ENCODE data around the gene MYO3B.

Gene MYO3B

DNA sequence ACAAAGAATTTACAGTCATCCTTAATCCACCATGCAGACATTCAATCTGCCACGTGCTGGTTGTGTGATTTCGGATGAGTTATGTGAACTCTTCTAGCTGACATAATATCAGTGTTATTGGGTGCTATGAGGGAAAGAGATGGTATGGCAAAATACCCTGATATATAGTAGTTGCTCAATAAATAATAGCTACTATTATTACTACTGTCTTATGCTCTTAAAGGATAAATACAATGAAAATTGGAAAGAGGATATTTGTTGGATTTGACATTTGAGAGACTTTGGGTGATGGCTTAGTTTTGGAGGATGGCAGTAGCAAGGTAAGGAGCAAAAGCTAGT, 86.5 kb downstream of the MYO3B start:
- DNase-seq (ENCODE audit: extremely low spot score), result no peak
- TF ChIP-seq, protein P1, sequence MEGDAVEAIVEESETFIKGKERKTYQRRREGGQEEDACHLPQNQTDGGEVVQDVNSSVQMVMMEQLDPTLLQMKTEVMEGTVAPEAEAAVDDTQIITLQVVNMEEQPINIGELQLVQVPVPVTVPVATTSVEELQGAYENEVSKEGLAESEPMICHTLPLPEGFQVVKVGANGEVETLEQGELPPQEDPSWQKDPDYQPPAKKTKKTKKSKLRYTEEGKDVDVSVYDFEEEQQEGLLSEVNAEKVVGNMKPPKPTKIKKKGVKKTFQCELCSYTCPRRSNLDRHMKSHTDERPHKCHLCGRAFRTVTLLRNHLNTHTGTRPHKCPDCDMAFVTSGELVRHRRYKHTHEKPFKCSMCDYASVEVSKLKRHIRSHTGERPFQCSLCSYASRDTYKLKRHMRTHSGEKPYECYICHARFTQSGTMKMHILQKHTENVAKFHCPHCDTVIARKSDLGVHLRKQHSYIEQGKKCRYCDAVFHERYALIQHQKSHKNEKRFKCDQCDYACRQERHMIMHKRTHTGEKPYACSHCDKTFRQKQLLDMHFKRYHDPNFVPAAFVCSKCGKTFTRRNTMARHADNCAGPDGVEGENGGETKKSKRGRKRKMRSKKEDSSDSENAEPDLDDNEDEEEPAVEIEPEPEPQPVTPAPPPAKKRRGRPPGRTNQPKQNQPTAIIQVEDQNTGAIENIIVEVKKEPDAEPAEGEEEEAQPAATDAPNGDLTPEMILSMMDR (IDR thresholded peaks at IDR 0.05; ENCODE audit: control extremely low read depth, extremely low read depth, low read depth, missing control alignments), result no peak
- POLR2A ChIA-PET, result no interaction called here
- CTCF ChIA-PET, result no interaction called here

DNA sequence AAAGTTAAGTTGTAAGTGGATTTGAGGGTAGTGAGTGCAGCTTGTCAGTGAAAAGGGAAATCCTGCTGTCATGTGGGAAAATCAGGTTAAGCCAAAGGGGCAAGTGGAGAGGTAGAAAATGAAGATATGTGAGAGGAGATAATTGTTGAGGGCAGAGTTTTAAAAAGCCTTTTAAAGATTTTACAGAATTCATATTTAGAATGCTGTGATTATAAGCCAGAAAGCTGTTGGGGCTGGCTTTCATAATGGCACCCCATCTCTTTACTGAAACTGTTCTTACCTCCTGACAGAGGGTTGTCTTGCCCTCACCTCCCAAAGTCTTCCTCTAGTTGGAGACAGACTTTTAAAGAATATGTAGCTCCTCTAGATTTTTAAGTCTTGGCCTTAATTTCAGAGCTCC, 86.9 kb downstream of the MYO3B start:
- DNase-seq (ENCODE audit: extremely low spot score), result no peak
- TF ChIP-seq, protein P1 (IDR thresholded peaks at IDR 0.05; ENCODE audit: control extremely low read depth, extremely low read depth, low read depth, missing control alignments), result no peak
- ChIA-PET POLR2A (no interaction called here), CTCF (no interaction called here)

DNA sequence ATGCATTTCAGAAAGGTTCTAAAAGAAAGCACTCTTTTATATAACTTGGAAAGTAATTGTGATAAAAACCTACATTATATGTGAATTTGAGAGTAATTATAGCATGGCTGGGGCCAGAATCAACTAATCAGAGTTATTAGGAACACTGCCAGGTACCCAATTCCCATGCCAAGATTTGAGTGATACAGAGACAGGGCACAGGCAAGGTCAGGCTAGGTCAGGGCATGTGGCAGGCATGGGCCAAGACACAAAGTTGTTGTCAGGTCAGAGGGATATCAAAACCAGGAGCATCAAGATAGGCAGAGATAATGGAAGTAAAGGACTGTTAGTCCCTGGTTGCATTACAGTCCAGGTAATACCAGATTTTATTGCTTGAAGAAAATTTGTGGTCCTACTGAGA, 87.4 kb downstream of the MYO3B start:
- ChIA-PET CTCF (no interaction called here), POLR2A (no interaction called here)
- DNase-seq (ENCODE audit: extremely low spot score), result no peak
- TF ChIP-seq, protein P1 (IDR thresholded peaks at IDR 0.05; ENCODE audit: control extremely low read depth, extremely low read depth, low read depth, missing control alignments), result no peak

DNA sequence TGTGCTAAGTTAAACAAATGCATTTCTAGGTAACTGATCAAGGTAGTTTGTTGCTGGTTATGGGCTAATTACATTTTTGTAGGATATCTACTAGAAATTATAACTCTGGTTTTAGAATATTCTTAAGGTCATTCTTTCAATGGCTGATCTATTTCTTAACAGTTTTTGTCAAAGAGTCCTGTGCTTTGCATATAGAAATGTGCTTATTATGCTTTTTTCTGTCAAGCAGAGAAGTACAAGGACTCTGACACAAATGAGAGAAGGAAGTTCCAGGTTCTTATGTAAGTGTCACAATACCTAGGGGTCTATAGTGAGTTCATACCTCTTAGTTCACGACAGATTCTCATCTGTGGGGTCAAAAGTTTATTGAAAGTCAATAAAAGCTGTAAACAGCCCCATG, 88.4 kb downstream of the MYO3B start:
- TF ChIP-seq, protein P1 (IDR thresholded peaks at IDR 0.05; ENCODE audit: control extremely low read depth, extremely low read depth, low read depth, missing control alignments), result no peak
- DNase-seq (ENCODE audit: extremely low spot score), result no peak
- CTCF ChIA-PET, result no interaction called here
- POLR2A ChIA-PET, result no interaction called here

DNA sequence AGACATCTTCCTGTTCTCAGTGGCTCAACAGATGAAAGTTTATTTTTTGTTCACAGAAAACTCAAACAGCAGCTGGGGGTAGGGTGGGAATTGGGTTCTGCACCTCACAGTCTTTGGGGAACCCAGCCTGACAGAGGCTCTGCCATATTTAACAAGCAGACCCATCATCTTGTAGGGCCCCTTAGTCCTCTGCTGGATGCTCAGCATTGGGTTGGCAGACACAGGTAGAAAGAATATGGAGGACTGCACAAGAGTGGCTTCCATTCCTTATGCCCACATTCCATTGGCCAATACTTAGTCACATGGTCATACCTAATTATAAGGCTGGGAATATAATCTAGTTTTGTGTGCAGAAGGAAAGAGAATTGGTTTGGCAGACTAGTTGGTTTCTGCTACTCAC, 89.1 kb downstream of the MYO3B start:
- POLR2A ChIA-PET, result no interaction called here
- DNase-seq (ENCODE audit: extremely low spot score), result no peak
- TF ChIP-seq, protein P1 (IDR thresholded peaks at IDR 0.05; ENCODE audit: control extremely low read depth, extremely low read depth, low read depth, missing control alignments), result no peak
- CTCF ChIA-PET, result no interaction called here

DNA sequence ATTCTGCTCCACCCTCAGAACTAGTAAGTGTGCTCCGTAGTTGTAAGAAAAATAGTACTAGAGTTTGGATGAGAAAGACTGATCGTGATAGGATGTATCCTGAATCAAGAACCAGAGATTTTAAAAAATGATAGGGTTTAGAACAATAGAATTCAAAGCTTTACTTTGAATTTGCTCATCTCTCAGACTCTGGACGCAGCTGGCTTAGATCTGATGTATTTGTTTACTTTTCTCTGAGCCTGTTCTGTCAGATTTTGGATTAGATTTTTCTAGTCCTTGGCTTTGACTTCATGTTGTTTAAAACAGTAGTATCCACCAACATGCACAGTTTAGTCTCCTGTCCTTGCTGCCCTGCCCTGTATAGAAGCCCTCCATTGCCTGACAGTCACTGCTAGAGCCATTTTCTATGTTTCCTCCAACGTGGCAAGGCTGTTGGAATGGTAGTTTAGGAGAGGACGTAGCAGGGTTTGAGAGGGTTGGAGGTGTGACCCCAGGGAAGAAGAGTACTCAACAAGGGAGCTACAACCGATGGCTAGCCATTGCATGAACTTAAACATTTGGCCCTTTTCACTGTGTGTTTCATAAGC, 92.4 kb downstream of the MYO3B start:
- ChIA-PET POLR2A (no interaction called here), CTCF (no interaction called here)
- DNase-seq (ENCODE audit: extremely low spot score), result no peak
- TF ChIP-seq, protein P1 (IDR thresholded peaks at IDR 0.05; ENCODE audit: control extremely low read depth, extremely low read depth, low read depth, missing control alignments), result no peak

DNA sequence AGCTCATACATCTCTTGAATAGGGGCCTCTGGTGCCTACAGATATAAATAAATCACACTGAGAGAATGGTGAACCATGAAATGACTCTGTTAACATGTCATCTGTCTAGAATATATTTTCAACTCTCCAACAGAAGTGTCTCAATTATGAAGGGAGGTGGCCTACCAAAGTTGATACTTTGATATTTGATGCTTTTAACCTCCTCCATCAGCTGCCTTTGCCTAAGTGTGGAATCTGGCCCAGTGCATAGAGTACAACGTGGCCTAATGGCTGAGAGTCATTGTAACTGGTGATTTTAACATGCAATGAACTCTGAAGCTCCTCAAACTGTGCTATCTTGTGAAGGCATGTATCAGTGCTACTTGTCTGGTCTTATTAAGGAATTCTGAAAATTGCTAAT, 93.4 kb downstream of the MYO3B start:
- POLR2A ChIA-PET, result no interaction called here
- no peak for DNase-seq (ENCODE audit: extremely low spot score)
- CTCF ChIA-PET, result interaction anchor here (0.8 kb wide), 1 partner anchor 1160 kb away, joined by 3 read pairs; no protein-coding TSS in a partner anchor
- TF ChIP-seq, protein P1 (IDR thresholded peaks at IDR 0.05; ENCODE audit: control extremely low read depth, extremely low read depth, low read depth, missing control alignments), result no peak
